Esophagus squamous epithelium (tissue), 4 donors: ENCODE measurements around the gene VSTM2L.

ENCODE experiments used
- POLR2A ChIP-seq, 4 donors: fragments of 450-650 bp; IDR thresholded peaks; one replicate each; pipeline ENCODE4 v1.6.1; 2017; ENCODE audit warnings: antibody characterized with exemption in 4 of 4, mild to moderate bottlenecking in 4 of 4, moderate library complexity in 3 of 4
- TF ChIP-seq, protein P1 (sequence below), 6 experiments: fragments of 450-650 bp in 4 of 6; fragments of 200-600 bp in 2 of 6; sonication (generic) in 2 of 6; IDR thresholded peaks; one replicate each; pipeline ENCODE4 v1.5.1; 2016 to 2019; ENCODE audit warnings: antibody characterized with exemption in 6 of 6, mild to moderate bottlenecking in 4 of 6, moderate library complexity in 4 of 6

DNA sequence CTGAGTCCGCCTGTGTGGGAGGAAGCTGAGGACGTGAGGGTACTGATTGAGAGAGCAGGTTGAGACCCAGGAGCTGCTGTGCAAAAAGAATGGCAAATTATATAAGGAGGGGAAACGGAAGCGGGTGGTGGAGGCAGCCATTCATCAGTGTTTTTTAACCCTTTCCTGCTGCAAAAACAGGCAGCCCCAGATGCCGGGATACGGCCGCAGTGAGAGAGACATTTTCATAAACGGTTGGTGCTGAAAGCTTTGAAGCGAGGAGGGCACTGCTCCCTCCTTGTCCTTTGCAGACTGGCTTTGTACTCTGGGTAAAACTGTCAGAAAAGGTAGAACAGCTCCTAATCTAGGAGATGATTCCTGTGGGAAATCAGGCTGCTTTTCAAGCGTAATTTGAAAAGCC lies 74.0 kb downstream of the VSTM2L start:
- TF ChIP-seq, protein P1, sequence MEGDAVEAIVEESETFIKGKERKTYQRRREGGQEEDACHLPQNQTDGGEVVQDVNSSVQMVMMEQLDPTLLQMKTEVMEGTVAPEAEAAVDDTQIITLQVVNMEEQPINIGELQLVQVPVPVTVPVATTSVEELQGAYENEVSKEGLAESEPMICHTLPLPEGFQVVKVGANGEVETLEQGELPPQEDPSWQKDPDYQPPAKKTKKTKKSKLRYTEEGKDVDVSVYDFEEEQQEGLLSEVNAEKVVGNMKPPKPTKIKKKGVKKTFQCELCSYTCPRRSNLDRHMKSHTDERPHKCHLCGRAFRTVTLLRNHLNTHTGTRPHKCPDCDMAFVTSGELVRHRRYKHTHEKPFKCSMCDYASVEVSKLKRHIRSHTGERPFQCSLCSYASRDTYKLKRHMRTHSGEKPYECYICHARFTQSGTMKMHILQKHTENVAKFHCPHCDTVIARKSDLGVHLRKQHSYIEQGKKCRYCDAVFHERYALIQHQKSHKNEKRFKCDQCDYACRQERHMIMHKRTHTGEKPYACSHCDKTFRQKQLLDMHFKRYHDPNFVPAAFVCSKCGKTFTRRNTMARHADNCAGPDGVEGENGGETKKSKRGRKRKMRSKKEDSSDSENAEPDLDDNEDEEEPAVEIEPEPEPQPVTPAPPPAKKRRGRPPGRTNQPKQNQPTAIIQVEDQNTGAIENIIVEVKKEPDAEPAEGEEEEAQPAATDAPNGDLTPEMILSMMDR (IDR thresholded peaks at IDR 0.05), result no peak
- no peak for TF ChIP-seq POLR2A (IDR thresholded peaks at IDR 0.05)
